DOHH2 (cell line): Measurements from ENCODE around the gene STOM.

ENCODE experiments used
- H3F3A ChIP-seq: fragments of 200-600 bp; sonication (generic), shearing (Covaris generic); 2 replicates; pipeline ENCODE4 v1.6.0; 2016; ENCODE audit warnings: antibody characterized with exemption, mild to moderate bottlenecking; ENCODE audit not compliant: control insufficient read depth, insufficient read depth
- H3K27ac ChIP-seq: fragments of 200-600 bp; sonication (generic); 2 replicates; pipeline ENCODE4 v1.5.1; 2014; ENCODE audit warnings: low read depth, mild to moderate bottlenecking, low read length, moderate library complexity
- H3K27me3 ChIP-seq: fragments of 200-600 bp; sonication (generic); 2 replicates; pipeline ENCODE4 v1.6.1; 2014; ENCODE audit warnings: mild to moderate bottlenecking, low read length, mixed read lengths; ENCODE audit not compliant: control insufficient read depth
- H3K36me3 ChIP-seq: fragments of 200-600 bp; sonication (generic); 2 replicates; pipeline ENCODE4 v1.6.1; 2014; ENCODE audit warnings: mild to moderate bottlenecking, low read length, moderate library complexity, mixed read lengths; ENCODE audit not compliant: control insufficient read depth
- H3K4me1 ChIP-seq: fragments of 200-600 bp; sonication (generic); 2 replicates; pipeline ENCODE4 v1.6.1; 2014; ENCODE audit warnings: mild to moderate bottlenecking, low read length, mixed read lengths; ENCODE audit not compliant: control insufficient read depth
- H3K4me2 ChIP-seq: fragments of 200-600 bp; sonication (generic); 2 replicates; pipeline ENCODE4 v1.6.0; 2014; ENCODE audit warnings: mild to moderate bottlenecking, low read length, moderate library complexity
- H3K4me3 ChIP-seq: fragments of 200-600 bp; sonication (generic); 2 replicates; pipeline ENCODE4 v1.5.1; 2014; ENCODE audit warnings: mild to moderate bottlenecking, low read length, mixed read lengths
- H3K79me2 ChIP-seq: fragments of 200-600 bp; sonication (generic); 2 replicates; pipeline ENCODE4 v1.6.1; 2014; ENCODE audit warnings: mild to moderate bottlenecking, low read length, mixed read lengths; ENCODE audit not compliant: control insufficient read depth
- H3K9me2 ChIP-seq: fragments of 200-600 bp; sonication (generic); replicated peaks from 2 replicates; pipeline ENCODE4 v1.6.1; 2014; ENCODE audit warnings: mild to moderate bottlenecking, low read length, mixed read lengths; ENCODE audit not compliant: control insufficient read depth
- H3K9me3 ChIP-seq: fragments of 200-600 bp; sonication (generic); 2 replicates; pipeline ENCODE4 v1.6.1; 2014; ENCODE audit warnings: antibody characterized with exemption, low read length, mixed read lengths; ENCODE audit not compliant: control insufficient read depth, insufficient read depth
- H4K20me1 ChIP-seq: fragments of 200-600 bp; sonication (generic); 2 replicates; pipeline ENCODE4 v1.6.0; 2014; ENCODE audit warnings: low read depth, mild to moderate bottlenecking, antibody characterized with exemption, low read length, moderate library complexity; ENCODE audit not compliant: control insufficient read depth, insufficient read depth
- CTCF ChIP-seq: fragments of 200-600 bp; sonication (generic); IDR thresholded peaks from one replicate; pipeline ENCODE4 v1.5.1; 2014; ENCODE audit warnings: antibody characterized with exemption, mild to moderate bottlenecking, low read depth, low read length; ENCODE audit not compliant: poor library complexity, severe bottlenecking
- EZH2phosphoT487 ChIP-seq: fragments of 200-600 bp; sonication (generic); IDR thresholded peaks from 2 replicates; pipeline ENCODE4 v1.6.1; 2017; ENCODE audit warnings: borderline replicate concordance, mild to moderate bottlenecking, antibody characterized with exemption, low read length, moderate library complexity, mixed read lengths

The STOM gene

GRCh38 chr9:121303456-121304451, 66.3 kb downstream of the STOM start:
- no peak overlapping the region for H3K4me2 ChIP-seq
- H3K9me3 ChIP-seq: no peaks in the 10 kb centered on the region
- H3K4me1 ChIP-seq: peaks cover 13% of the 10 kb centered on the region
- no peak overlapping the region for H3K27ac ChIP-seq
- H3K27me3 ChIP-seq: peaks cover 14% of the 10 kb centered on the region
- H3K9me2 ChIP-seq: no peaks in the 10 kb centered on the region
- no peaks in the 10 kb centered on the region for H3K79me2 ChIP-seq
- H3F3A ChIP-seq: no peaks in the 10 kb centered on the region
- TF ChIP-seq EZH2phosphoT487 (no peak), CTCF (no peak)
- no peak overlapping the region for H3K4me3 ChIP-seq
- no peaks in the 10 kb centered on the region for H3K36me3 ChIP-seq
- no peaks in the 10 kb centered on the region for H4K20me1 ChIP-seq

GRCh38 chr9:121302786-121303185, 67.3 kb downstream of the STOM start:
- Histone ChIP-seq H3K4me1 (peaks cover 15% of the 10 kb centered on the region), H3K27me3 (peaks cover 14% of the 10 kb centered on the region), H3K79me2 (no peaks in the 10 kb centered on the region), H4K20me1 (no peaks in the 10 kb centered on the region), H3K9me3 (no peaks in the 10 kb centered on the region), H3F3A (no peaks in the 10 kb centered on the region), H3K4me2 (no peak overlapping the region), H3K27ac (no peak overlapping the region), H3K36me3 (no peaks in the 10 kb centered on the region), H3K9me2 (no peaks in the 10 kb centered on the region), H3K4me3 (no peak overlapping the region)
- TF ChIP-seq EZH2phosphoT487 (no peak), CTCF (no peak)

GRCh38 chr9:121302341-121302740, 67.7 kb downstream of the STOM start:
- Histone ChIP-seq H3K9me3 (no peaks in the 10 kb centered on the region), H3K4me1 (peaks cover 15% of the 10 kb centered on the region), H3K36me3 (no peaks in the 10 kb centered on the region), H3F3A (no peaks in the 10 kb centered on the region), H3K9me2 (no peaks in the 10 kb centered on the region), H3K27ac (no peak overlapping the region), H4K20me1 (no peaks in the 10 kb centered on the region), H3K79me2 (no peaks in the 10 kb centered on the region), H3K4me2 (no peak overlapping the region), H3K27me3 (peaks cover 14% of the 10 kb centered on the region), H3K4me3 (no peak overlapping the region)
- TF ChIP-seq CTCF: no peak
- TF ChIP-seq EZH2phosphoT487: no peak
